ENCODE data around the gene BACH2. TPM values are rescaled to one million over a fixed set of nuclear protein-coding genes. Genes with fewer than 3 reads are reported as not detected.

The BACH2 gene
- polyA plus RNA-seq, 1 of the 3 experiments (the other 2 are of a cell fraction) = 0.46 TPM

DNA sequence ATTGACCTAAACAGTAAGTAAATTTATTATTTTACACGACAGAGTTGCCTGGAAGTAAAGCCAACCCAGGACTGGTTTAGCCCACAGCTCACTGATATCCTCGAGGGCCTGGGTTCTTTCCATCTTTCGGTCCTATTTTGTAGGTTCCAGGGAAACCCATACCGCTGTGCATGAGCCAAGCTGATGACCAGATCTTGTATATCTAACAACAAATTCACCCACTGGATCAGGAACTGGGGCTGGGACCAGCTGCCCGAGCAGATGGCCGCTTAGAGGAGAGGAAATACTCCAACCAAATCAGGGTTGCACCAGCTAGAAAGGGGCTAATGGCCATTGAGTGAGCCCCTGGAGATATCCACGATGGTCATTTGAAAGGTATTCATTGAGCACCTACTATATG lies 139.2 kb downstream of the BACH2 start:
- Histone ChIP-seq H3K27me3 (ENCODE audit: insufficient read depth) (no peaks in the 10 kb centered on the region), H3K4me2 (no peak overlapping the region), H4K20me1 (ENCODE audit: insufficient read depth) (no peaks in the 10 kb centered on the region), H3F3A (replicated peaks; ENCODE audit: insufficient read depth) (no peaks in the 10 kb centered on the region), H2AFZ (ENCODE audit: low read depth) (no peak overlapping the region), H3K79me2 (ENCODE audit: insufficient read depth) (no peaks in the 10 kb centered on the region), H3K9me3 (no peaks in the 10 kb centered on the region), H3K27ac (ENCODE audit: low read depth in 2 of 2, low read length in 1 of 2) (no peak overlapping the region), H3K4me3 (ENCODE audit: low read depth in 2 of 2, low read length in 1 of 2) (no peak overlapping the region), H3K4me1 (ENCODE audit: control insufficient read depth in 1 of 2, insufficient read depth in 2 of 2, low read depth in 1 of 2, low read length in 1 of 2) (peaks cover 0 to 28% of the 10 kb centered on the region in 2 experiments; a peak in 3 of 4 replicates), H3K36me3 (replicated peaks in 1 of 2; ENCODE audit: control insufficient read depth in 1 of 2, insufficient read depth in 2 of 2, low read length in 1 of 2) (no peaks in the 10 kb centered on the region), H3K9ac (no peak overlapping the region), H3K9me2 (no peaks in the 10 kb centered on the region)
- ChIA-PET POLR2A (no interaction called here), CTCF (interaction anchor here (0.9 to 2.0 kb wide), 5 partner anchors 8 to 322 kb away, joined by 3 to 5 read pairs (median 3); no protein-coding TSS in a partner anchor)
- DNase-seq = no peak
- TF ChIP-seq, protein P1, sequence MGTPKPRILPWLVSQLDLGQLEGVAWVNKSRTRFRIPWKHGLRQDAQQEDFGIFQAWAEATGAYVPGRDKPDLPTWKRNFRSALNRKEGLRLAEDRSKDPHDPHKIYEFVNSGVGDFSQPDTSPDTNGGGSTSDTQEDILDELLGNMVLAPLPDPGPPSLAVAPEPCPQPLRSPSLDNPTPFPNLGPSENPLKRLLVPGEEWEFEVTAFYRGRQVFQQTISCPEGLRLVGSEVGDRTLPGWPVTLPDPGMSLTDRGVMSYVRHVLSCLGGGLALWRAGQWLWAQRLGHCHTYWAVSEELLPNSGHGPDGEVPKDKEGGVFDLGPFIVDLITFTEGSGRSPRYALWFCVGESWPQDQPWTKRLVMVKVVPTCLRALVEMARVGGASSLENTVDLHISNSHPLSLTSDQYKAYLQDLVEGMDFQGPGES (IDR thresholded peaks at IDR 0.05; ENCODE audit: low read depth, low read length) = no peak
- TF ChIP-seq MEF2A (IDR thresholded peaks at IDR 0.05; ENCODE audit: borderline replicate concordance, low read depth) (no peak), JUND (IDR thresholded peaks at IDR 0.05) (no peak), NRF1 (IDR thresholded peaks at IDR 0.05; ENCODE audit: low read depth, low read length) (no peak), TCF12 (IDR thresholded peaks at IDR 0.05) (no peak), CHD2 (IDR thresholded peaks at IDR 0.05; ENCODE audit: low read length, partially characterized antibody) (no peak)
- TF ChIP-seq, protein P2, sequence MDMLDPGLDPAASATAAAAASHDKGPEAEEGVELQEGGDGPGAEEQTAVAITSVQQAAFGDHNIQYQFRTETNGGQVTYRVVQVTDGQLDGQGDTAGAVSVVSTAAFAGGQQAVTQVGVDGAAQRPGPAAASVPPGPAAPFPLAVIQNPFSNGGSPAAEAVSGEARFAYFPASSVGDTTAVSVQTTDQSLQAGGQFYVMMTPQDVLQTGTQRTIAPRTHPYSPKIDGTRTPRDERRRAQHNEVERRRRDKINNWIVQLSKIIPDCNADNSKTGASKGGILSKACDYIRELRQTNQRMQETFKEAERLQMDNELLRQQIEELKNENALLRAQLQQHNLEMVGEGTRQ (IDR thresholded peaks at IDR 0.05; ENCODE audit: borderline replicate concordance, low read depth, low read length) = no peak
- TF ChIP-seq, protein P3, sequence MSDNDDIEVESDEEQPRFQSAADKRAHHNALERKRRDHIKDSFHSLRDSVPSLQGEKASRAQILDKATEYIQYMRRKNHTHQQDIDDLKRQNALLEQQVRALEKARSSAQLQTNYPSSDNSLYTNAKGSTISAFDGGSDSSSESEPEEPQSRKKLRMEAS (IDR thresholded peaks at IDR 0.05; ENCODE audit: low read depth) = no peak
- TF ChIP-seq, protein P4, sequence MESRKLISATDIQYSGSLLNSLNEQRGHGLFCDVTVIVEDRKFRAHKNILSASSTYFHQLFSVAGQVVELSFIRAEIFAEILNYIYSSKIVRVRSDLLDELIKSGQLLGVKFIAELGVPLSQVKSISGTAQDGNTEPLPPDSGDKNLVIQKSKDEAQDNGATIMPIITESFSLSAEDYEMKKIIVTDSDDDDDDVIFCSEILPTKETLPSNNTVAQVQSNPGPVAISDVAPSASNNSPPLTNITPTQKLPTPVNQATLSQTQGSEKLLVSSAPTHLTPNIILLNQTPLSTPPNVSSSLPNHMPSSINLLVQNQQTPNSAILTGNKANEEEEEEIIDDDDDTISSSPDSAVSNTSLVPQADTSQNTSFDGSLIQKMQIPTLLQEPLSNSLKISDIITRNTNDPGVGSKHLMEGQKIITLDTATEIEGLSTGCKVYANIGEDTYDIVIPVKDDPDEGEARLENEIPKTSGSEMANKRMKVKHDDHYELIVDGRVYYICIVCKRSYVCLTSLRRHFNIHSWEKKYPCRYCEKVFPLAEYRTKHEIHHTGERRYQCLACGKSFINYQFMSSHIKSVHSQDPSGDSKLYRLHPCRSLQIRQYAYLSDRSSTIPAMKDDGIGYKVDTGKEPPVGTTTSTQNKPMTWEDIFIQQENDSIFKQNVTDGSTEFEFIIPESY (IDR thresholded peaks at IDR 0.05; ENCODE audit: borderline replicate concordance, low read depth) = no peak
- WGBS (ENCODE audit: low lambda C conversion rate) = 86% methylated on average over 7 of the region's 7 CpGs

DNA sequence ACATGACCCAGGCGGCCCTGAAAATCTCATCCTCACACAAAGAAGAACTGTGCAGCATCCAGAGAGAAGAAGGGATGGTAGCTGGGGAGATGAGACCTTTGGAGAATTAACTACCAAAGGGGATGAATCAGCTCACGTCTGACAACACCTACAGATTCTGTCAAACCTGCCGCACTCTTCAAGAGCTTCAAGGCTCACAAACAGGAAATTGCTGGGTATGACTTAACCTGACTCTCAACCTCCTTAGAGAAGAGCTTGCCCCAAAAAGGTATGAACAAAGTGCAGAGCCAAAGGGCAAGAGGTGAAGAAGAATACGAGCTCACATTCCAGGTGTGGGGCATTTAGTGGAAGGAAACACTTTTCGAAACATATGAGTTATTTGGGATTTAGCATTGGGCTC lies 139.8 kb downstream of the BACH2 start:
- POLR2A ChIA-PET = no interaction called here
- no peaks in the 10 kb centered on the region for H4K20me1 ChIP-seq (ENCODE audit: insufficient read depth)
- H3K4me3 ChIP-seq (ENCODE audit: low read depth in 2 of 2, low read length in 1 of 2) = no peak overlapping the region
- H3K36me3 ChIP-seq (replicated peaks in 1 of 2; ENCODE audit: control insufficient read depth in 1 of 2, insufficient read depth in 2 of 2, low read length in 1 of 2) = no peaks in the 10 kb centered on the region
- WGBS (ENCODE audit: low lambda C conversion rate) = 84% methylated on average over 5 of the region's 5 CpGs
- no peaks in the 10 kb centered on the region for H3K9me3 ChIP-seq
- CTCF ChIA-PET = interaction anchor here (1.3 to 2.0 kb wide), 2 partner anchors 31 to 61 kb away, joined by 3 to 5 read pairs; no protein-coding TSS in a partner anchor
- H3F3A ChIP-seq (replicated peaks; ENCODE audit: insufficient read depth) = no peaks in the 10 kb centered on the region
- peaks cover 0 to 32% of the 10 kb centered on the region in 2 experiments; a peak in 3 of 4 replicates for H3K4me1 ChIP-seq (ENCODE audit: control insufficient read depth in 1 of 2, insufficient read depth in 2 of 2, low read depth in 1 of 2, low read length in 1 of 2)
- no peak overlapping the region for H3K9ac ChIP-seq
- no peak overlapping the region for H3K4me2 ChIP-seq
- no peaks in the 10 kb centered on the region for H3K79me2 ChIP-seq (ENCODE audit: insufficient read depth)
- no peak overlapping the region for H2AFZ ChIP-seq (ENCODE audit: low read depth)
- no peak overlapping the region; a peak in 1 of 4 replicates for H3K27ac ChIP-seq (ENCODE audit: low read depth in 2 of 2, low read length in 1 of 2)
- DNase-seq = no peak
- H3K9me2 ChIP-seq = no peaks in the 10 kb centered on the region
- H3K27me3 ChIP-seq (ENCODE audit: insufficient read depth) = no peaks in the 10 kb centered on the region
- TF ChIP-seq CHD2 (IDR thresholded peaks at IDR 0.05; ENCODE audit: low read length, partially characterized antibody) (no peak), FOXM1 (IDR thresholded peaks at IDR 0.05; ENCODE audit: low read depth) (no peak), SMC3 (IDR thresholded peaks at IDR 0.05; ENCODE audit: low read depth, low read length) (no peak), MXI1 (IDR thresholded peaks at IDR 0.05; ENCODE audit: low read depth, low read length) (no peak), EZH2phosphoT487 (IDR thresholded peaks at IDR 0.05; ENCODE audit: borderline replicate concordance, low read depth) (no peak), RAD21 (IDR thresholded peaks at IDR 0.05; ENCODE audit: low read length) (no peak), FOSL2 (IDR thresholded peaks at IDR 0.05; ENCODE audit: borderline replicate concordance, low read depth) (no peak), RXRA (IDR thresholded peaks at IDR 0.05; ENCODE audit: borderline replicate concordance, low read depth) (no peak), GABPA (IDR thresholded peaks at IDR 0.05; ENCODE audit: low read depth) (no peak)
- TF ChIP-seq, protein P3 (IDR thresholded peaks at IDR 0.05; ENCODE audit: low read depth) = no peak
- TF ChIP-seq, protein P5, sequence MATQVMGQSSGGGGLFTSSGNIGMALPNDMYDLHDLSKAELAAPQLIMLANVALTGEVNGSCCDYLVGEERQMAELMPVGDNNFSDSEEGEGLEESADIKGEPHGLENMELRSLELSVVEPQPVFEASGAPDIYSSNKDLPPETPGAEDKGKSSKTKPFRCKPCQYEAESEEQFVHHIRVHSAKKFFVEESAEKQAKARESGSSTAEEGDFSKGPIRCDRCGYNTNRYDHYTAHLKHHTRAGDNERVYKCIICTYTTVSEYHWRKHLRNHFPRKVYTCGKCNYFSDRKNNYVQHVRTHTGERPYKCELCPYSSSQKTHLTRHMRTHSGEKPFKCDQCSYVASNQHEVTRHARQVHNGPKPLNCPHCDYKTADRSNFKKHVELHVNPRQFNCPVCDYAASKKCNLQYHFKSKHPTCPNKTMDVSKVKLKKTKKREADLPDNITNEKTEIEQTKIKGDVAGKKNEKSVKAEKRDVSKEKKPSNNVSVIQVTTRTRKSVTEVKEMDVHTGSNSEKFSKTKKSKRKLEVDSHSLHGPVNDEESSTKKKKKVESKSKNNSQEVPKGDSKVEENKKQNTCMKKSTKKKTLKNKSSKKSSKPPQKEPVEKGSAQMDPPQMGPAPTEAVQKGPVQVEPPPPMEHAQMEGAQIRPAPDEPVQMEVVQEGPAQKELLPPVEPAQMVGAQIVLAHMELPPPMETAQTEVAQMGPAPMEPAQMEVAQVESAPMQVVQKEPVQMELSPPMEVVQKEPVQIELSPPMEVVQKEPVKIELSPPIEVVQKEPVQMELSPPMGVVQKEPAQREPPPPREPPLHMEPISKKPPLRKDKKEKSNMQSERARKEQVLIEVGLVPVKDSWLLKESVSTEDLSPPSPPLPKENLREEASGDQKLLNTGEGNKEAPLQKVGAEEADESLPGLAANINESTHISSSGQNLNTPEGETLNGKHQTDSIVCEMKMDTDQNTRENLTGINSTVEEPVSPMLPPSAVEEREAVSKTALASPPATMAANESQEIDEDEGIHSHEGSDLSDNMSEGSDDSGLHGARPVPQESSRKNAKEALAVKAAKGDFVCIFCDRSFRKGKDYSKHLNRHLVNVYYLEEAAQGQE (IDR thresholded peaks at IDR 0.05; ENCODE audit: low read depth, low read length) = no peak
- TF ChIP-seq, protein P6, sequence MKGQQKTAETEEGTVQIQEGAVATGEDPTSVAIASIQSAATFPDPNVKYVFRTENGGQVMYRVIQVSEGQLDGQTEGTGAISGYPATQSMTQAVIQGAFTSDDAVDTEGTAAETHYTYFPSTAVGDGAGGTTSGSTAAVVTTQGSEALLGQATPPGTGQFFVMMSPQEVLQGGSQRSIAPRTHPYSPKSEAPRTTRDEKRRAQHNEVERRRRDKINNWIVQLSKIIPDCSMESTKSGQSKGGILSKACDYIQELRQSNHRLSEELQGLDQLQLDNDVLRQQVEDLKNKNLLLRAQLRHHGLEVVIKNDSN (IDR thresholded peaks at IDR 0.05; ENCODE audit: borderline replicate concordance, low read depth) = no peak

Data from SK-N-SH (cell line).